GM21528 (cell line): Measurements from ENCODE around the gene TBC1D4.
A peak's percentile ranks its signal among the peaks of the same experiment; 100 is the strongest.
"Not testable (repeated sequence)": the region's sequence is repeated elsewhere in the genome, so short reads cannot be mapped to it uniquely, and the experiment has no call there.

Source experiments
- ATAC-seq: cut with Tn5 transposase; IDR thresholded peaks from one replicate; pipeline ENCODE4 v1.9.1; 2021; ENCODE audit warnings: mild to moderate bottlenecking, moderate library complexity; ENCODE audit not compliant: unreplicated experiment, low FRiP score

Gene TBC1D4

GRCh38 chr13:75299246-75299645 is 182.7 kb downstream of the TBC1D4 start:
- peak; percentile 4 for ATAC-seq

- no peak for ATAC-seq
Measured at GRCh38 chr13:75296641-75297040, 185.3 kb downstream of the TBC1D4 start.

GRCh38 chr13:75295201-75295600 is 186.8 kb downstream of the TBC1D4 start:
- ATAC-seq: no peak

GRCh38 chr13:75294110-75294509 is 187.9 kb downstream of the TBC1D4 start:
- no peak for ATAC-seq

GRCh38 chr13:75285310-75285709 is 196.7 kb downstream of the TBC1D4 start:
- ATAC-seq: peak; percentile 61

GRCh38 chr13:75279834-75280369 is 202.1 kb downstream of the TBC1D4 start:
- ATAC-seq: no peak

GRCh38 chr13:75273695-75274094 is 208.3 kb downstream of the TBC1D4 start:
- ATAC-seq: not testable (repeated sequence)

GRCh38 chr13:75271846-75272245 is 210.1 kb downstream of the TBC1D4 start:
- ATAC-seq: no peak

- ATAC-seq: not testable (repeated sequence)
Measured at GRCh38 chr13:75268481-75268880, 213.5 kb downstream of the TBC1D4 start.

- no peak for ATAC-seq
Measured at GRCh38 chr13:75264611-75265010, 217.4 kb downstream of the TBC1D4 start.

GRCh38 chr13:75263741-75264407 is 218.1 kb downstream of the TBC1D4 start:
- ATAC-seq: no peak

GRCh38 chr13:75258159-75258782 is 223.7 kb downstream of the TBC1D4 start:
- ATAC-seq: no peak

- no peak for ATAC-seq
Measured at GRCh38 chr13:75256922-75257321, 225.0 kb downstream of the TBC1D4 start.

- no peak for ATAC-seq
Measured at GRCh38 chr13:75255653-75256052, 226.3 kb downstream of the TBC1D4 start.

GRCh38 chr13:75255147-75255546 is 226.8 kb downstream of the TBC1D4 start:
- ATAC-seq: no peak

GRCh38 chr13:75251188-75251587 is 230.8 kb downstream of the TBC1D4 start:
- ATAC-seq: no peak

- ATAC-seq: no peak
Measured at GRCh38 chr13:75250526-75251178, 231.3 kb downstream of the TBC1D4 start.

GRCh38 chr13:75245578-75245977 is 236.4 kb downstream of the TBC1D4 start:
- not testable (repeated sequence) for ATAC-seq

GRCh38 chr13:75240240-75240639 is 241.7 kb downstream of the TBC1D4 start:
- ATAC-seq: not testable (repeated sequence)

- no peak for ATAC-seq
Measured at GRCh38 chr13:75236774-75237173, 245.2 kb downstream of the TBC1D4 start.
